HG03558 (cell line): Measurements from ENCODE around the gene BCL7C.

Experiments
- ATAC-seq: cut with Tn5 transposase; IDR thresholded peaks from one replicate; pipeline ENCODE4 v1.9.1; 2021; ENCODE audit warnings: moderate number of reproducible peaks; ENCODE audit not compliant: unreplicated experiment; ENCODE audit errors: extremely low read depth

Gene BCL7C

DNA sequence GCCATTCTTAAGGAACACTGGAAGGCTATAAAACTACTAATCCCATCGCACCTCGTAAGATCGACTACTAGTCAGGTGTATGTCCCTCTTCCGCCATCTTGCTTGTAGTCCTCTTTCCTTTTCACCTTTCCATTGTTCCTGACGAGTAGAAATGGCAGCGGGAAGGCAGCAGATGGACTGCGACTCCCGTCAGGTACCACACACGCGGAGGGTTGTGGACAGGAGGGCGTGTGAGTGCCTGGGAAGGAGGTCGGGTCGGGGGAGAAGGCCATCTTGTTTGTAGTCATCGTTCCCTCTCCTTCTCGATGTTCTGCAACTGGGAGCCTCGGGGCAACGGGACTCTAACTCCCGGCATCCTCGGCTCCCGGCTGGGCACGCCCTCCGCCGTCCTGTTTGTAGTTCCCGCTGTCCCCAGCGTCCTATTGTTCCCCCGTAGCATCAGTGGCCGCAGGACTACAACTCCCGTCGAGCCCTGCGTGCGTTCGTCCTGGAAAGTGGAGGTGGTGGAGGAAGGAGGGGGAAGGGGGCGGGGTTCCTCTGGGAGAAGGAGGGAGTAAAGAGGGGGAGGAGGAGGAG lies 29.2 kb upstream of the BCL7C start:
- ATAC-seq: peak; percentile 43

DNA sequence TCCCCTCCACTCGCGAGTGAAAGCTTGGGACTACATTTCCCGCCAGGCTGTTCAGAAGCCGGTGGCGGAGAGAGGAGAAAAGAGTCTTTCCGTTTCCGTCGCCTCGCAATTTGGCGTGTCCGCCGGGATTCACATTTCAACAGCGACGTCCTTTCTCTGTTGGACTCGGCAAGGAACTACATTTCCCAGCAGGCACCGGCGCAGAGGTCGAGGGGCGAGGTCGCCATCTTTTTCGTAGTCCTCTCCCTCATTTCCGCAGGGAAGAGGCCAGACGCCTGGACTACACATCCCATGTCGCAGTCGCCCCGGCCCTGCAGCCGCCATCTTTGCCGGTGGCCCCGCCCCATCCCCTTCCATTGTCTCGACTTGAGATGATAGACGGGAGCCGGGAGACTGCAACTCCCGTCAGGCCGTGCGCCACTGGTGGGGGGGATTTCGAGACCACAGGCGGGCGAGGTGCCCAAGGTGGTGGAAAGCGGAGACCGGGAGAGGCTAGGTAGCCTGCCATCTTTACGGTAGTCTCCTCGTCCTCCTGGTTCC lies 28.6 kb upstream of the BCL7C start:
- peak; percentile 56 for ATAC-seq

DNA sequence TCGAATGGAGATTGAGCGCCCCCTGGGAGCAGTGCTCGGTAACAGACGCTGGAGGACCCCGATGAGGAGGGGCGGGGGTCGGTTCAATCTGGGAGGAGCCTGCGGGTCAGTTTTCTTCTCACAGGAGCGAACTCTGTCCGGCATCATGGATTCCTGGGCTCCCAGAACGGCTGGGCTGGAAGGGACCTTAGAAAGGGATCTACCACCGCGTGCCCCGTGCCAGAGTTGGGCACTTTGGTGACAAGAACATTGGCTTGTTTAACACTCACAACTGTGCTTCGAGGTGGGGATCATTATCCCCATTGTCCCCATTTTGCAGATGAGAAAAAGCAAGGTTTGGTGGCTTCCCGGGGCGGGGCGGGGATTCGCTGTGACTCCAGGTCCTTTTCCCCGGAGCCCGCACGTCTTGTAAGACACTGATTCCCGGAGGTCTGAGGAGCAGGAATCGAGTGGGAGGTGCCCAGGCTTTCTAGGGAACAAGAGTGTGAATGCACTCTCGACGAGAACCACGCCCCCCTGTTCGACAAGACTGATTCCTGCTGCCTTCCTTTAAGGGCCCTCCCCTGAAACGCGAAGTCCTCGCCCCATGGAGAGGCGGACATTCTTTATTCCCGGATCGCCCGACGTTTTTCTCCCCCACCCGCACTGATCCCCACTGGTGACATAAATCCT lies 28.0 kb upstream of the BCL7C start:
- no peak for ATAC-seq

DNA sequence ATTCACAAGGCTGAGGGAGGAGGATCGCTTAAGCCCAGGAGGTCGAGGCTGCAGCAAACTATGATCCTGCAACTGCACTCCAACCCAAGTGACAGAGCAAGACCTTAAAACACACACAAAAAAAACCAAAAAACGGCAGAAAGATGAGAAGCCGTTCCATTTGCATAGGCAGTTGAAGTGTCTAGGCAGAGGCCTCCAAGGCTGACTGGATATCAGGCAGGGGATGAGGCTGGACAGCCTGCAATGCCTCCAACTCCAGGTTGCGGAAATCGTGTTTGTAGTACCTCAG lies 27.5 kb upstream of the BCL7C start:
- no peak for ATAC-seq

DNA sequence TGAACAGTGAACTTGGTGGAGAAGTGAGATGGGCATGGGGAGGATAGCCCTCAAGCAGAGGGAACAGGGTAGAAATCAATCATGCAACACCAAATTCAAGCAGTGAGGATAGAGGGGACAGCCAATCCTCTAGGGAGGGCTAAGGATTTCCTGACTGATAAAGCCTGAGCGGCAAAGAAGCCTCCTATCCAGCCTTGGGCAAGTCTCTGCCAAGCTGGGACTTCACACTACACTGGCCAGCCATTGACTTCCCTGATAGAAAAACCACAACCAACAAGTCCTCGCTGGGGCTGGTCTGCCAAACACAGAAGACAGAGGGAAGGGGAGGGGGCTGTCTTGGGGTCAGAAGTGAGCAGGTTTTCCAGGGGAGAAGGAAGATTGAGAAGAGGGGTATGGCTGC lies 27.0 kb upstream of the BCL7C start:
- ATAC-seq: no peak

DNA sequence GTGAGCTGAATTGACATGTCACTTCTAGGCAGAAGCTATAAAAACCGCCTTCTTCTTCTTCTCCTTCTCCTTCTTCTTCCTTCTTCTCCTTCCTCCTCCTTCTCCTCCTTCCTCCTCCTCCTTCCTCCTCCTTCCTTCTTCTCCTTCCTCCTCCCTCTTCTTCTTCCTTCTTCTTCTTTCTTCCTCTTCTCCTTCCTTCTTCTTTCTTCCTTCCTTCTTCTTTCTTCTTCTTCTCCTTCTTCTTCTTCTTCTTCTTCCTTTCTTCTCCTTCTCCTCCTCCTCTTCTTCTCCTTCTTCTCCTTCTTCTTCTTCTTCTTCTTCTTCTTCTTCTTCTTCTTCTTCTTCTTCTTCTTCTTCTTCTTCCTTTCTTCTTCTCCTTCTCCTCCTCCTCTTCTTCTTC lies 24.7 kb upstream of the BCL7C start:
- ATAC-seq: no peak

DNA sequence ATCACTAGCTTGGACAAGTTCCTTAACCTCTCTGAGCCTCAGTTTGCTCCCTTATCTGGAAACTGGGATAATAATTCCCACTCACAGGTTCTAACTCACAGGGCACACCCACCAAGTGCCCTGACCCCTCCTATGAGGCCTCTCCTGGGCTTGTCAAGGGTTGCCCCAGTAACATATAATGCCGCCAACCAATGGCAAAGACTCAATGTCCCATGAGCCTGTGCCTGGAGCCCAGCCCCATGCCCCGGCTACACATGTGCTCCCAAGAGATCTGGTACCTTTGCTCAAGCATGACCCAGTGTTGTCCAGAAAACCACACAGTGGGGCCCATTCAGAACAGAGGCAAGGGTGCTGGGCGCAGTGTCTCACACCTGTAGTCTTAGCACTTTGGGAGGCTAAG lies 21.0 kb upstream of the BCL7C start:
- no peak for ATAC-seq

DNA sequence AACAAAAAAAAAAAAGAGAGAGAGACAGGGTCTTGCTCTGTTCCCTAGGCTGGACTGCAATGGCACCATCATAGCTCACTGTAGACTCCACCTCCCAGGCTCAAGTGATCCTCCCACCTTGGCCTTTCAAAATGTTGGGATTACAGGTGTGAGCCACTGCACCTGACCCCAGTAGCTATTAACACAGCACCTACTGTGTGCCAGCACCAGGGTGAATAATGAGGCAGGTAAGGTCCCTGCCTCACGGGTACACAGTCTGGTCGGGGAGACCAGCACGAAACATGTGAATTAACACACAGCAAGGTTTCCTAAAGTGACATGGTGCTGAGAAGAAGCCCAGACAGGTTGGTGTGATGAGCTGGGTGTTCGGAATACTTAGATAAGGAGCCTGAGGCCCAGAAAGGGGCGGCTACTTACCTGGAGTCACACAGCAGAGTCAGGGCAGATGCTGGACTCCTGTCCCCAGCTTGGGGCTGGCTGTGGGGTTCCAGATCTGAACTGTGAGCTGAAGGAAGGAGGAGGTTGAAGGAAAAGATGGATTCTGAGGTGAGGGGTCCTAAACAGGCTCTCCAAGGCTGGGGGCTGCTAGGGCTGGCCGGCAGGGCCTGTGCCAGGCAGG lies 19.0 kb upstream of the BCL7C start:
- ATAC-seq: no peak

DNA sequence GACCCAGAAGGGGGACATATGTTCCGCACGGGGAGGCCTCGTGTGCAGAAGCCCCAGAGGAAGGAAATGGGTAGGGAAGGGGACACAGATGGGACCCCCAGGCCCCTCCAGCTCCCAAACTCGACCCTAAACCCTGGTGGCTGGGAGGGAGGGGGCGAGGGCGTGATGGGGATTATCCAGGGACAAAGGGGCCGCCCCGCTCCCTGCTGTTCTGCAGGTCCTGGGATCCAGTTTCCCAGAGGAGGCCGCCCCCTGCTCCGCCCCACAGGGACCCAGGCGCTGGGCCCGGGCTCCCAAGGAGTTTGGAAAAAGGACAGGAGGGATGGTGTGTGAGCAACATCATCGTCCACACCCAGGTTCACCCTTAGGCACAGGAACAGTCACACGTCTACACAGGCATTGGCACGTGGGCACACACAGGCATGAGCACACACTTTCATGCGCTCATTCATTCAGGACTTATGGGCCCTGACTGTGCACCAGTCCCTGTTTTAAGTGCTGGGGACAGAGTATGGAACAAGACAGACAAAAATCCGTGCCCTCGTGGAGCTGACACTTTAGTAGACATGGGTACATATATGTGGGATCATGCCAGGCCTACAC lies 16.7 kb upstream of the BCL7C start:
- ATAC-seq: no peak

DNA sequence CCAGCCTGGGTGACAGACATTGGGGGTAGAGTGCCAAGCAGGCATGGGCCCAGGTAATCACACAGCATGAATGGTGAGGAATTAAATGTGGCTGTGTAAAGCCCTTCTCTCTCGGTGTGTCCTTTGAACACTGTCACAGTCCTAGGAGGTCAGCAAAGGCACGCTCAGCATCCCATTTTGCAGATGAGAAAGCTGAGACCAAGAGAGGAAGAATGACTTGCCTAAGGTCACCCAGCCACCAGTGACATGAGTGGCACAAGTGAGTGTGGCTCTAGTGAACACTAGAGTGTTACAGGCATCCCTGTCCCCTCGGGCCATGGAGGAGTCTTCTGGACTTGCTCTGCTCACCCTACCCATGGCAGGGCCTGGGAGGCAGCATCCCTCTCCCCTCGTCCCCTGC lies 13.2 kb upstream of the BCL7C start:
- no peak for ATAC-seq

DNA sequence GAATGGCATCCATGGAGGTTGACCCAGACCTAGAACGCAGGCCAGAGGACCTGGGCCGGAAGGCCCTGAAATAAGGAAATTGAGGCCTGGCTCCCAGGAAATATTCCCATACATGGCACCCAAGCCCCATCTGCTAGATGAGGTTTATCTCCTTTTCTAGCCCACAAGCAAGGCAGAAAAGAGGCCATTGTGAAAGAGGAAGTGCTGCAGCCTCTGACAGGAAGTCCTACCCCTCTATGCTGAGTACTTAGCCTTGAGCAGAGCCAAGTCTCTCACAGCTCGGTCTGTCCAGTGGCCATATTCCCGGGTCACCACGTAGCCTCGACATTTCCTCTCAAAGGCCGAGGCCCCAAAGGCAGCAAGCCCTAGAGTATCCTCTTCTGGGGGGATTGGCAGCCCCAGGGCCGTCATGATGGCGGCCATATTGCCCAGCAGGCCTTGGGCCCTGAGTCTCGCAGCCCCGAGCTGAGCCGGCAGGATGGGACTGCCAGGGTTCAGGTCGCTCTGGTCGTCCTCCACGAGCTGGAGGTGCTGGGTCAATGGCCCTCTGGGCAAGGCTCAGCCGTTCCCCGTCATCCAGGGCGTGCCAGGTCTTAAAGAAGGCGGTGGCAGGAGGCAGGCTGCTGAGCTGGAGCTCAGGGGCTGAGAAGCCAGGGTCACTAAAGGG lies 10.4 kb upstream of the BCL7C start:
- no peak for ATAC-seq

DNA sequence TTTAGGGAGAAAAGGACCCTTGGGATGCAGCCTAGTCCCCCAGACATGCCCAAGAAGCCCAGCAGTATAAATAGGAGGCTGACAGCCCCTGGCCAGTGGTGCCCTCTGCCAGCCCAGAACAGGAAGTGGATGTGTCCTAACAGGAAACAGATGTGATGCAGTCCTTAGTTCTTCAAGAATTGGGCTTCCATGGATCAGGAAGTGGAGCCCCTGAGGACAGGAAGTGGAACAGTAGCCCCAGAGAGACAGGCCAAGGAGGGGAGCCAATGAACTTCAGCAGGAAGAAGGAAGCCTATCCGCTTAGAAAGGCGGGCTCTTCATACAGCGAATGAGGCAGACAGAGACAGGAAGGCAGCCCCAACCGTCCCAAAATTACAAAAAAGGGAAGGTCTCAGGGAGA lies 9.7 kb upstream of the BCL7C start:
- ATAC-seq: no peak

DNA sequence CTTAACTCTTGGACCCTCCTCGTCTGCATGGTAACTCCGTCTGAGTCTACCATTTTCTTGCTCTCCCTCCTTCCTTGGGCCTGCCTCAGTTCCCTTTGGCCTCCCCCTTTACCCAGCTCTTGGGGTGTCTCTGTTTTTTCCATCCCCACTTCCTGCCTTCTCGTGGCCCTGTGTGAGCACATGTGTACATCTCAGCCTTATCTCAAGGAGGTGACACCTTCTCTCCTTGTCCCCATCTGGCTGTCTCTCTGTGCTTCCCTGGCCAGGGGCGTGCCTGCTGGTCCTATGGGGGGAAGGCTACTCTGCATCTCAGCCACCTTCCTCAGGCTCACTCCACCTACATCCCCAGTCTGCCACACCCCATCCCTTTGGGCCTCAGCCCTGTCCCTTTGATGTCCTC lies 9.1 kb upstream of the BCL7C start:
- ATAC-seq: no peak

DNA sequence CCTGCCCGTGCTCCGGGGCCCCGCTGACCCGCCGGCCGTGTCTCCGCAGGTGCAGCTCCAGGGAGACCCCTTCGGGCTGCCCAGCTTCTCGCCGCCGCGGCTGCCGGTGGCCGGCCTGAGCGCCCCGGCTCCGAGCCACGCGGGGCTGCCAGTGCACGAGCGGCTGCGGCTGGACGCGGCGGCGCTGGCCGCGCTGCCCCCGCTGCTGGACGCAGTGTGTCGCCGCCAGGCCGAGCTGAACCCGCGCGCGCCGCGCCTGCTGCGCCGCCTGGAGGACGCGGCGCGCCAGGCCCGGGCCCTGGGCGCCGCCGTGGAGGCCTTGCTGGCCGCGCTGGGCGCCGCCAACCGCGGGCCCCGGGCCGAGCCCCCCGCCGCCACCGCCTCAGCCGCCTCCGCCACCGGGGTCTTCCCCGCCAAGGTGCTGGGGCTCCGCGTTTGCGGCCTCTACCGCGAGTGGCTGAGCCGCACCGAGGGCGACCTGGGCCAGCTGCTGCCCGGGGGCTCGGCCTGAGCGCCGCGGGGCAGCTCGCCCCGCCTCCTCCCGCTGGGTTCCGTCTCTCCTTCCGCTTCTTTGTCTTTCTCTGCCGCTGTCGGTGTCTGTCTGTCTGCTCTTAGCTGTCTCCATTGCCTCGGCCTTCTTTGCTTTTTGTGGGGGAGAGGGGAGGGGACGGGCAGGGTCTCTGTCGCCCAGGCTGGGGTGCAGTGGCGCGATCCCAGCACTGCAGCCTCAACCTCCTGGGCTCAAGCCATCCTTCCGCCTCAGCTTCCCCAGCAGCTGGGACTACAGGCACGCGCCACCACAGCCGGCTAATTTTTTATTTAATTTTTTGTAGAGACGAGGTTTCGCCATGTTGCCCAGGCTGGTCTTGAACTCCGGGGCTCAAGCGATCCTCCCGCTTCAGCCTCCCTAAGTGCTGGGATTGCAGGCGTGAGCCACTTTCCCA lies 8.4 kb upstream of the BCL7C start:
- ATAC-seq: peak; percentile 46

DNA sequence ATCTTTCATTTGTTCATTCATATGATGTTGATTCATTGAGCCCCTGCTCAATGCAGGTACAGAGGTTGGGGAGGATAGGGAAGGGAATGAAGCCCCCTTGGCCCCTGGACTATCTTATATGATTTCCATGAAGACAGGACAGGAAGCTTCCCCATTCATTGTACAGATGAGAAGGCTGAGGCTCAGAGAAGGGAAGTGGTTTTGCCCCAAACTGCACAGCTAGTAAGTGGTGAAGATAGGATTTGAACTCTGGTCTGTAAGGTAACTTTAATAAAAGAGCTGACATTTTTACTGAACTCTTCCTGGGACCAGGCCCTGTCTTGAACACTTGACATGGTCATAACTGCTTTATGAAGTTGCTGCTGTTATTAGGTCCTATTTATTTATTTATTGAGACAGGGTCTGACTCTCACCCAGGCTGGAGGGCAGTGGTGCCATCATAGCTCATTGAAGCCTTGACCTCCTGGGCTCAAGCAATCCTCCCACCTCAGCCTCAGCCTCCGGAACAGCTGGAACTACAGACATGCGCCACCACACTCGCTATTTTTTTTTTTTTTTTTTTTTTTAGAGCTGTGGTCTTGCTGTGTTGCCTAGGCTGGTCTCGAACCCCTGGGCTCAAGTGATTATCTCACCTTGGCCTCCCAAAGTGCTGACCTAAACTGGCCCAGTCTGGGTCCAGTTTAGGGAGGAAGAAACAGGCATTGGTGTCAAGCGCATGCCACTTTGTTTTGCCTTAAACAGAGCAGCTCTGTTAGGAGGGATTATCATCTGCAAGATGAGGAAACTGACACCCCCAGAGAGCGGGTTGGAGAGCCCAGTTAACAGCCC lies 7.5 kb upstream of the BCL7C start:
- ATAC-seq: no peak

DNA sequence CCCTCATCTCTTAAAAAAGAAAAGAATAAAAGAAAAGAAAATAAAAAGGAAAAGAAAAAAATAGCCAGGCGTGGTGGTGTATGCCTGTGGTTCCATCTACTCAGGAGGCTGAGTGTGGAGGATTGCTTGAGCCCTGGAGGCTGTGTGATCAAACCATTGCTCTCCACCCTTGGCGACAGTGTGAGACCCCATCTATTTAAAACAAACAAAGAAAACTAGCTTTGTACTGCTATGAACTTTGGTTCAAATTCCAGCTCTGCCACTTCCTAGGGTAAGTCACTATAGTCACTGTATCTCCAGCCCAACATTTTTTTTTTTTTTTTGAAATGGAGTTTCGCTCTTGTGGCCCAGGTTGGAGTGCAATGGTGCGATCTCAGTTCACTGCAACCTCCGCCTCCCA lies 6.7 kb upstream of the BCL7C start:
- ATAC-seq: no peak

DNA sequence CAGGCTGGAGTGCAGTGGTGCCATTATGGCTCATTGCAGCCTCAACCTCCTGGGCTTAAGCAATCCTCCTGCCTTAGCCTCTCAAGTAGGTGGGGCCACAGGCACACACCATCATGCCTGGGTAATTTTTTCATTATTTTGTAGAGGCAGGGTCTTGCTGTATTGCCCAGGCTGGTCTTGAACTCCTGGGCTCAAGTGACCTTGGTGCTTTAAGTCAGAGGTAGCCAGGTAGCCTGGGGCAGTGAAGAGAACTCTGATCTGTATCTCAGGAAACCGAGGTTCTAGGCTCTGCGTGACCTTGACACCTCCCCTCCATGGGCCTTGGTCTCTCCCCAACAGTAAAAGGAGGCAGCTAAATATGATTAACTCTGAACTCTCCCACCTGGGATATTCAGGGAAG lies 5.9 kb upstream of the BCL7C start:
- no peak for ATAC-seq

DNA sequence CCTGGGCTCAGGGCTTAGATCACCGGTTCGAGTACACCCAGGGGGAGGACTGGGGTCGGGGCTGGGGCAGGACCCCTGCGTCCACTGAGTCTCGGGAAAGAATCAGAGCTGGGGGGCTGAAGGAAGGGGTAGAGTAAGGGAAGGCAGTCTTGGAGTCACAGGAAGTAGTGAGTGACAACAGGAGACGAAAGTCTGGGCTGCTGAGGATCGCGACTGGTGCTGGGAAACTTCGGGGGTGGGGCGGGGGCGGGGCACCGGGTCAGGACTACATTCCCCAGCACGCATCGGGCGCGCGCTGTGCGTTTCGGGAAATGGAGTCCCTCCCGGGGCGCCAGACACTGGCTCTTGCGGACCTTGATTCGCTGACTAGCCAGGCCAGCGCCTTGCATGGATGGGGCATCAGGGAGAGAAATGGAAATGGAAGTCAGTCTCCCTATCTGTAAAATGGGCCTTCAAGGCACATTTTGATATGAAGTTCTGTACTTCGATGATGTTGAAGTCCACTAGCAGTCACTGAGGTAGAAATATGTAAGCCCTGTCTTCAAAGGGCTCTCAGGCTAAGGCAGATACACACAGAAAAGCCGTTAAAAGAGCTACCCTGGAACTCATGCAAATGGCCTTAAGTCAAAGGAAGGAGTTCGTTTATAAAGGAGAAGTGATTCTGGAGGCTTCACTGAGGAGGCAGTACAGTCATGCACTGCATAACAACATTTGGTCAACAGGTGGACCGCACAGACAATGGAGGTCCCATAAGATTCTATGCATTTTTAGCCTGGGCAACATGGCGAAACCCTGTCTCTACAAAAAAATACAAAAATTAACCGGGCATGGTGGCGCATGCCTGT lies 3.2 kb upstream of the BCL7C start:
- ATAC-seq: no peak
